SK-N-MC (cell line): ENCODE measurements around the gene SEBOX.

Experiments
- DNase-seq: peaks from one replicate; pipeline ENCODE4 v3.0.0-alpha.2; 2011; ENCODE audit warnings: low read depth, low spot score
- H3K27ac ChIP-seq: fragments of 200-600 bp; sonication (generic); 2 replicates; pipeline ENCODE4 v1.5.1; 2016; ENCODE audit warnings: mixed run types
- H3K36me3 ChIP-seq: fragments of 200-600 bp; sonication (generic); 2 replicates; pipeline ENCODE4 v1.6.1; 2017; ENCODE audit warnings: antibody characterized with exemption, low read length, mixed read lengths; ENCODE audit not compliant: insufficient read depth
- H3K4me3 ChIP-seq: fragments of 200-600 bp; sonication (generic); 2 replicates; pipeline ENCODE4 v1.5.1; 2016
- H3K9ac ChIP-seq: fragments of 200-600 bp; sonication (generic); 2 replicates; pipeline ENCODE4 v1.8.0; 2017; ENCODE audit warnings: mixed run types, mixed read lengths; ENCODE audit not compliant: insufficient read length
- H3K9me3 ChIP-seq: fragments of 200-600 bp; sonication (generic); 2 replicates; pipeline ENCODE4 v1.6.1; 2017; ENCODE audit warnings: low read depth, mild to moderate bottlenecking, antibody characterized with exemption, low read length, moderate library complexity, mixed read lengths
- EZH2 ChIP-seq: fragments of 200-600 bp; sonication (generic); IDR thresholded peaks from one replicate; pipeline ENCODE4 v1.6.1; 2017; ENCODE audit warnings: antibody characterized with exemption
- FOXP2 ChIP-seq: optimal IDR thresholded peaks from 2 replicates; pipeline ENCODE3; 2011; ENCODE audit warnings: mild to moderate bottlenecking, moderate library complexity; ENCODE audit not compliant: insufficient read depth; ENCODE audit errors: extremely low read length, control extremely low read depth
- POLR2AphosphoS5 ChIP-seq: IDR thresholded peaks from 2 replicates; pipeline ENCODE4 v1.6.1; 2012; ENCODE audit warnings: mild to moderate bottlenecking, low read depth, low read length, borderline replicate concordance

Gene SEBOX

GRCh38 chr17:28334666-28335200 lies 30.3 kb downstream of the SEBOX start:
- H3K9ac ChIP-seq: peak overlapping the region; percentile 88
- no peaks in the 10 kb centered on the region for H3K36me3 ChIP-seq
- DNase-seq: no peak
- H3K9me3 ChIP-seq: no peaks in the 10 kb centered on the region
- TF ChIP-seq FOXP2 (no peak), EZH2 (no peak), POLR2AphosphoS5 (no peak)
- H3K4me3 ChIP-seq: peak overlapping the region; percentile 99
- no peak overlapping the region for H3K27ac ChIP-seq

GRCh38 chr17:28334171-28334570 lies 30.8 kb downstream of the SEBOX start:
- DNase-seq: no peak
- Histone ChIP-seq H3K9me3 (no peaks in the 10 kb centered on the region), H3K36me3 (peaks cover 4% of the 10 kb centered on the region; the same call in 1 of the 2 replicates), H3K27ac (no peak overlapping the region), H3K4me3 (peak overlapping the region; percentile 99), H3K9ac (peak overlapping the region; percentile 88)
- TF ChIP-seq POLR2AphosphoS5: no peak
- TF ChIP-seq FOXP2: no peak
- TF ChIP-seq EZH2: no peak

GRCh38 chr17:28333083-28333746 lies 31.8 kb downstream of the SEBOX start:
- H3K27ac ChIP-seq: no peak overlapping the region
- no peak overlapping the region for H3K4me3 ChIP-seq
- H3K9me3 ChIP-seq: no peaks in the 10 kb centered on the region
- H3K9ac ChIP-seq: no peak overlapping the region
- no peak for DNase-seq
- peaks cover 13% of the 10 kb centered on the region; the same call in 1 of the 2 replicates for H3K36me3 ChIP-seq
- TF ChIP-seq EZH2: no peak
- TF ChIP-seq POLR2AphosphoS5: no peak
- no peak for TF ChIP-seq FOXP2

DNA sequence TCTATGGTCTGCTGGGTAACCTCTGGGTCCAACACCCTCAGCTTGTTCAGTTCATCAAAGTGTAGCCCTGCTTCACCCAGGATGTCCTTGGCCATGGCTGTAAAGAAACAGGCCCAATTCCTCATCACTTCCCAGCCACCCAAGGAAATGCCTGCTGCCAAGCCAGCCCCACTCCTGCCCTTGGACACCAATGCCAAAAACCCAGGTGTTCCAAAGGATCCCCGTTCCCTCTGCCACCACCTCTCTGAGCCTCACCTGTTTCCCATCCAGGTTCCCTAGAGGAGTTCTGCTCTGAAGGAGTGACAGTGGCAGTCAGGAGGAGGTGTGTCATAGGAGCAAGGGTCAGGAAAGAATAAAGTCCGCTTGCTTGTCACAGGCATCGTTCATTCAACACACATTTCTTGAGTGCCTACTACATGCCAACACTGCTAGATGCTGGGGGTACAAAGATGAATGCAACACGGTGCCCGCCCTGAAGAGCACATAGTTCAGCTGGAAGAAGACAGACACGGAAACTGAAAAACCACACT lies 33.0 kb downstream of the SEBOX start:
- no peak overlapping the region for H3K27ac ChIP-seq

GRCh38 chr17:28330671-28331070 lies 34.3 kb downstream of the SEBOX start:
- Histone ChIP-seq H3K4me3 (no peak overlapping the region), H3K9ac (no peak overlapping the region), H3K9me3 (no peaks in the 10 kb centered on the region), H3K27ac (0 out of 2 replicates have a peak overlapping the region, but pooled peaks have one; percentile 19), H3K36me3 (peaks cover 39% of the 10 kb centered on the region)
- no peak for DNase-seq
- no peak for TF ChIP-seq EZH2
- no peak for TF ChIP-seq FOXP2
- no peak for TF ChIP-seq POLR2AphosphoS5

More for the DNA sequence above, 33.0 kb downstream of the SEBOX start:
- TF ChIP-seq EZH2 (no peak), POLR2AphosphoS5 (no peak), FOXP2 (no peak)
- no peak for DNase-seq
- H3K9ac ChIP-seq: no peak overlapping the region
- H3K4me3 ChIP-seq: no peak overlapping the region
- H3K9me3 ChIP-seq: no peaks in the 10 kb centered on the region
- peaks cover 26% of the 10 kb centered on the region for H3K36me3 ChIP-seq

DNA sequence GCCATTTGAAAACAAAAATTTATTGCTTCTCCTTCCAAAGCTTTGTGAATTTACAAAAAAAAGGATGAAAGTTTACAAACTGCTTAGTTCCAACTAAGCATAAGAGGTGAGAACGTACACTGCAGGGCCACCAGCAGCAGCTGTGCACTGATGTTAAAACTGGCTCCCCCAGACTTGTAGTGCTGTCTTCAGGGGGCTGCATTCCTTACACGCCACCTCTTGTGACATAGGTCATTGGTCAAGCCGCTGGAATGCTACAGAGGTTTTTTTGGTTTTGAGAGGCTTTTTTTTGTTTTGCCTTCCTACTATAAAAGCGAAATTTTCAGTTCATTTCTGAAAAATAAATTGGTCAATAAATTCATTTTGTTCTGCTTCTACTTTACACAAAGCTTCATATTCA lies 36.7 kb downstream of the SEBOX start:
- H3K36me3 ChIP-seq: peaks cover 54% of the 10 kb centered on the region
- H3K27ac ChIP-seq: no peak overlapping the region
- no peak for DNase-seq
- H3K9ac ChIP-seq: no peak overlapping the region
- no peak overlapping the region for H3K4me3 ChIP-seq
- TF ChIP-seq POLR2AphosphoS5: no peak
- no peak for TF ChIP-seq EZH2
- no peak for TF ChIP-seq FOXP2
- no peaks in the 10 kb centered on the region for H3K9me3 ChIP-seq

DNA sequence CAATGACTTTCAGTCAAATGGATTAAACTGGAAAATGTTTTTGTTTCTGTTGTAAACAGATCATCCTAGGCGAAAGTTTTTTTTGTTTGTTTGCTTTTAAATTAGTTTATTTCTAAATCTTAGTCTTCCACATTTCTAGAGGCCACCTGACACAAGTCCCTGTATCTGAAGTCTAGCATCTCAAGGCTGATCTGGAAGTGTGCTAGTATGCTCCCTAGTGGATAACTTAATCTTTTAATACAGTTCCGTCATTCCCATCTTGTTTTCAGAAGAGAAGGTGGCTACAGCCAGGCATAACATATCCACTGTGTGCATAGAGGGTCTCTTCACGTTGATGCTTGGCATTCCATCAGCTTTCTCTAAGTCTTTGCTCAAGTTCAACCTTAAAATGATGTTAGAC lies 37.3 kb downstream of the SEBOX start:
- Histone ChIP-seq H3K9me3 (no peaks in the 10 kb centered on the region), H3K4me3 (no peak overlapping the region), H3K27ac (no peak overlapping the region), H3K9ac (no peak overlapping the region), H3K36me3 (peaks cover 54% of the 10 kb centered on the region)
- DNase-seq: no peak
- TF ChIP-seq FOXP2 (no peak), POLR2AphosphoS5 (no peak), EZH2 (no peak)

DNA sequence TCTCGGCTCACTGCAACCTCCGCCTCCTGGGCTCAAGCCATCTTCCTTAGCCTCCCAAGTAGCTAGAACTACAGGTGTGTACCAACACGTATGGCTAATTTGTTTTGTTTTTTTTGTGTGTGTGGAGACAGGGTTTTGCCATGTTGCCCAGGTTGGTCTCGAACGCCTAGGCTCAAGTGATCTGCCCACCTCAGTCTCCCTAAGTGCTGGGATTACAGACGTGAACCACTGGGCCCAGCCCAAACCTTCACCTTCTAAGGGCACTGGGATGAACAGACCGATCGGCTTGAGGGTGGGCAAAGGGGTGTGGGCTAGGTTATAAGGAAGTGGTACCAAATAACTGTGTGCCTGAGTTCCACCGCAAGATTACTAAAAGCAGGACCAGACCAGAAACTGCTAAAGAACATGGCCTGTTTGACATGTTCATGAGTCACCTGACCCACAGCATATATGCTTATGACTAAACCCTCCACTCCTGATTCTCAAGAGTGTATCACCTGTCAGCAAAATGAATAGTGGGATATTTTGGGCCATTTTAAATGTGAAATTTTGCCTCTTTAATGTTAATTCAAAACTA lies 37.9 kb downstream of the SEBOX start:
- DNase-seq: no peak
- Histone ChIP-seq H3K9me3 (no peaks in the 10 kb centered on the region), H3K4me3 (no peak overlapping the region), H3K27ac (no peak overlapping the region), H3K9ac (no peak overlapping the region), H3K36me3 (peaks cover 54% of the 10 kb centered on the region)
- TF ChIP-seq EZH2: no peak
- TF ChIP-seq FOXP2: no peak
- TF ChIP-seq POLR2AphosphoS5: no peak
